Endodermal cell (in vitro differentiated cells): ENCODE measurements around the gene GFPT2. TPM values are rescaled to one million over a fixed set of nuclear protein-coding genes. Genes with fewer than 3 reads are reported as not detected.

Experiments used
- DNase-seq: peaks from one replicate; pipeline ENCODE4 v3.0.0-alpha.2; 2017
- H3K27ac ChIP-seq: 2 replicates; pipeline ENCODE4 v1.5.1; 2013; ENCODE audit warnings: mild to moderate bottlenecking, low read depth, low read length, moderate library complexity
- H3K27me3 ChIP-seq: 2 replicates; pipeline ENCODE4 v1.6.1; 2013; ENCODE audit warnings: mild to moderate bottlenecking, low read length, moderate library complexity; ENCODE audit not compliant: insufficient read depth, control insufficient read depth, poor library complexity, severe bottlenecking
- H3K36me3 ChIP-seq: 2 replicates; pipeline ENCODE4 v1.7.0; 2013; ENCODE audit warnings: mild to moderate bottlenecking, low read length, moderate library complexity; ENCODE audit not compliant: control insufficient read depth, insufficient read depth
- H3K4me1 ChIP-seq: one replicate; pipeline ENCODE4 v1.7.0; 2013; ENCODE audit warnings: low read length; ENCODE audit not compliant: control insufficient read depth, insufficient read depth
- H3K4me3 ChIP-seq: 2 replicates; pipeline ENCODE4 v1.5.1; 2013; ENCODE audit warnings: mild to moderate bottlenecking, low read length, moderate library complexity
- H3K9ac ChIP-seq: 2 replicates; pipeline ENCODE4 v1.6.1; 2013; ENCODE audit warnings: mild to moderate bottlenecking, low read length, moderate library complexity; ENCODE audit not compliant: poor library complexity, severe bottlenecking; ENCODE audit errors: extremely low read depth
- H3K9me3 ChIP-seq: 2 replicates; pipeline ENCODE4 v1.6.1; 2013; ENCODE audit warnings: mild to moderate bottlenecking, low read length, moderate library complexity; ENCODE audit not compliant: control insufficient read depth
- H3K27ac Mint-ChIP-seq: 2 replicates; pipeline ENCODE4 v1.8.0; 2020; ENCODE audit warnings: mixed read lengths
- H3K27me3 Mint-ChIP-seq: 2 replicates; pipeline ENCODE4 v1.8.0; 2021; ENCODE audit warnings: mild to moderate bottlenecking, mixed read lengths; ENCODE audit not compliant: insufficient read depth
- H3K36me3 Mint-ChIP-seq: 2 replicates; pipeline ENCODE4 v1.8.0; 2020; ENCODE audit warnings: low read depth, mixed read lengths
- H3K4me1 Mint-ChIP-seq: 2 replicates; pipeline ENCODE4 v1.8.0; 2020; ENCODE audit warnings: mixed read lengths
- H3K4me3 Mint-ChIP-seq: 2 replicates; pipeline ENCODE4 v1.8.0; 2020; ENCODE audit warnings: mild to moderate bottlenecking, moderate library complexity, mixed read lengths
- H3K9me3 Mint-ChIP-seq: 2 replicates; pipeline ENCODE4 v1.8.0; 2020; ENCODE audit warnings: mild to moderate bottlenecking, mixed read lengths
- CTCF ChIP-seq: fragments of 200-600 bp; sonication (generic); conservative IDR thresholded peaks from 2 replicates; pipeline ENCODE4 v1.5.0; 2021; ENCODE audit warnings: antibody characterized with exemption, mild to moderate bottlenecking
- WGBS, 2 experiments: methylation state at CpG; one replicate each; pipeline versions ENCODE4 v1.1.5 to v1.1.7; 2013; ENCODE audit warnings: missing lambda C conversion rate in 2 of 2, mixed read lengths in 1 of 2; ENCODE audit not compliant: insufficient coverage in 1 of 2, insufficient read length in 1 of 2; 5-methylcytosine and 5-hydroxymethylcytosine counted together
- total RNA-seq, 2 donors: library from RNA; stranded (reverse); fragmentation: NEBNext Ultra II Directional in 1 of 2; extraction: Animal tissue kit (Norgen Biotek cat#: 25700) in 1 of 2; gene quantifications; 2 replicates in 1 of 2; 3 replicates in 1 of 2; pipeline ENCODE4 v1.2.1, GENCODE V29; 2021

The GFPT2 gene
- total RNA-seq, 2 donors from 2014 or later = 19.5 to 37.3 TPM

GRCh38 chr5:180329606-180330269 is 23.4 kb downstream of the GFPT2 start:
- Mint-ChIP-seq H3K9me3 (peaks cover 22% of the 10 kb centered on the region), H3K4me3 (no peak overlapping the region), H3K27ac (peak overlapping the region; percentile 97), H3K36me3 (peaks cover 50% of the 10 kb centered on the region), H3K4me1 (peaks cover 17% of the 10 kb centered on the region), H3K27me3 (no peaks in the 10 kb centered on the region)
- no peaks in the 10 kb centered on the region for H3K9me3 ChIP-seq
- peaks cover 16% of the 10 kb centered on the region for H3K4me1 ChIP-seq
- H3K9ac ChIP-seq = no peak overlapping the region
- no peak for DNase-seq
- 92% methylated on average over 8 of the region's 8 CpGs for WGBS, 2 experiments
- peaks cover 58% of the 10 kb centered on the region for H3K36me3 ChIP-seq
- no peak overlapping the region for H3K27ac ChIP-seq
- TF ChIP-seq CTCF = no peak
- H3K4me3 ChIP-seq = no peak overlapping the region
- H3K27me3 ChIP-seq = no peaks in the 10 kb centered on the region

GRCh38 chr5:180329138-180329435 is 24.0 kb downstream of the GFPT2 start:
- no peak for DNase-seq
- Histone ChIP-seq H3K36me3 (peaks cover 58% of the 10 kb centered on the region), H3K9me3 (no peaks in the 10 kb centered on the region), H3K4me1 (peaks cover 16% of the 10 kb centered on the region), H3K9ac (no peak overlapping the region), H3K27me3 (no peaks in the 10 kb centered on the region), H3K4me3 (no peak overlapping the region), H3K27ac (no peak overlapping the region)
- Mint-ChIP-seq H3K9me3 (peaks cover 22% of the 10 kb centered on the region), H3K27me3 (no peaks in the 10 kb centered on the region), H3K4me3 (no peak overlapping the region), H3K27ac (no peak overlapping the region), H3K36me3 (peaks cover 46% of the 10 kb centered on the region), H3K4me1 (peaks cover 17% of the 10 kb centered on the region)
- WGBS, 2 experiments = 87 to 100% methylated on average over 1 to 7 of the region's 7 CpGs
- TF ChIP-seq CTCF = no peak

GRCh38 chr5:180328296-180329137 is 24.6 kb downstream of the GFPT2 start:
- WGBS, 2 experiments = 88 to 89% methylated on average over 24 to 31 of the region's 31 CpGs
- H3K4me1 Mint-ChIP-seq = peaks cover 18% of the 10 kb centered on the region
- Histone ChIP-seq H3K9ac (no peak overlapping the region), H3K36me3 (peaks cover 57% of the 10 kb centered on the region), H3K27ac (no peak overlapping the region), H3K9me3 (no peaks in the 10 kb centered on the region), H3K27me3 (no peaks in the 10 kb centered on the region), H3K4me1 (peaks cover 16% of the 10 kb centered on the region), H3K4me3 (no peak overlapping the region)
- no peaks in the 10 kb centered on the region for H3K27me3 Mint-ChIP-seq
- peak; percentile 96 for DNase-seq
- no peak overlapping the region for H3K4me3 Mint-ChIP-seq
- H3K27ac Mint-ChIP-seq = no peak overlapping the region
- peak; percentile 90 for TF ChIP-seq CTCF
- peaks cover 43% of the 10 kb centered on the region for H3K36me3 Mint-ChIP-seq
- peaks cover 19% of the 10 kb centered on the region for H3K9me3 Mint-ChIP-seq
